Activated CD4-positive, alpha-beta T cell treated with anti-CD3 and anti-CD28 coated beads, Interleukin-2, Interleukin-4, amounts not matched to agents 100 ng/mL and 50 ng/mL, durations not matched to agents 16 hours and 8 hours (primary cell): ENCODE data around the gene FBXO30.

Source experiments
- DNase-seq: peaks from one replicate; pipeline ENCODE4 v3.0.0-alpha.2; 2020; ENCODE audit warnings: low spot score

Gene FBXO30

GRCh38 chr6:145819994-145820393 lies 5.4 kb upstream of the FBXO30 start:
- peak; percentile 47 for DNase-seq

GRCh38 chr6:145818796-145819195 lies 4.2 kb upstream of the FBXO30 start:
- DNase-seq = no peak

- no peak for DNase-seq
These were observed 1.8 kb upstream of the FBXO30 start for GRCh38 chr6:145816392-145816791.

GRCh38 chr6:145815309-145816274 lies 997 bp upstream of the FBXO30 start:
- no peak for DNase-seq

GRCh38 chr6:145814035-145814500 lies 527 bp downstream of the FBXO30 start:
- peak; percentile 21 for DNase-seq

GRCh38 chr6:145813285-145814034 lies 1.1 kb downstream of the FBXO30 start:
- no peak for DNase-seq

- no peak for DNase-seq
These were observed 2.9 kb downstream of the FBXO30 start for GRCh38 chr6:145811741-145812140.

GRCh38 chr6:145809785-145810184 lies 4.8 kb downstream of the FBXO30 start:
- no peak for DNase-seq

- no peak for DNase-seq
These were observed 5.4 kb downstream of the FBXO30 start for GRCh38 chr6:145809211-145809610.

- DNase-seq = no peak
These were observed 6.4 kb downstream of the FBXO30 start for GRCh38 chr6:145808239-145808638.

GRCh38 chr6:145802141-145802540 lies 12.5 kb downstream of the FBXO30 start:
- DNase-seq = no peak

GRCh38 chr6:145801021-145801420 lies 13.6 kb downstream of the FBXO30 start:
- DNase-seq = no peak

GRCh38 chr6:145798530-145798929 lies 16.1 kb downstream of the FBXO30 start:
- DNase-seq = no peak

- DNase-seq = no peak
These were observed 25.2 kb downstream of the FBXO30 start for GRCh38 chr6:145789443-145789842.

- no peak for DNase-seq
These were observed 26.9 kb downstream of the FBXO30 start for GRCh38 chr6:145787688-145788087.

GRCh38 chr6:145784683-145785082 lies 29.9 kb downstream of the FBXO30 start:
- DNase-seq = no peak

GRCh38 chr6:145783796-145784195 lies 30.8 kb downstream of the FBXO30 start:
- DNase-seq = no peak

- DNase-seq = no peak
These were observed 41.7 kb downstream of the FBXO30 start for GRCh38 chr6:145772846-145773245.

GRCh38 chr6:145765449-145765848 lies 49.1 kb downstream of the FBXO30 start:
- no peak for DNase-seq

- no peak for DNase-seq
These were observed 50.9 kb downstream of the FBXO30 start for GRCh38 chr6:145763742-145764141.

- no peak for DNase-seq
These were observed 53.0 kb downstream of the FBXO30 start for GRCh38 chr6:145761584-145761983.

GRCh38 chr6:145758113-145758512 lies 56.5 kb downstream of the FBXO30 start:
- no peak for DNase-seq

GRCh38 chr6:145756170-145756662 lies 58.4 kb downstream of the FBXO30 start:
- DNase-seq = no peak
